GM19025 (cell line): ENCODE results near the gene SATL1.
"Not testable (repeated sequence)": the region's sequence is repeated elsewhere in the genome, so short reads cannot be mapped to it uniquely, and the experiment has no call there.

Experiments used
- ATAC-seq: cut with Tn5 transposase; IDR thresholded peaks from one replicate; pipeline ENCODE4 v1.9.1; 2021; ENCODE audit warnings: mild to moderate bottlenecking, low read depth, moderate library complexity; ENCODE audit not compliant: unreplicated experiment

Gene SATL1, protein sequence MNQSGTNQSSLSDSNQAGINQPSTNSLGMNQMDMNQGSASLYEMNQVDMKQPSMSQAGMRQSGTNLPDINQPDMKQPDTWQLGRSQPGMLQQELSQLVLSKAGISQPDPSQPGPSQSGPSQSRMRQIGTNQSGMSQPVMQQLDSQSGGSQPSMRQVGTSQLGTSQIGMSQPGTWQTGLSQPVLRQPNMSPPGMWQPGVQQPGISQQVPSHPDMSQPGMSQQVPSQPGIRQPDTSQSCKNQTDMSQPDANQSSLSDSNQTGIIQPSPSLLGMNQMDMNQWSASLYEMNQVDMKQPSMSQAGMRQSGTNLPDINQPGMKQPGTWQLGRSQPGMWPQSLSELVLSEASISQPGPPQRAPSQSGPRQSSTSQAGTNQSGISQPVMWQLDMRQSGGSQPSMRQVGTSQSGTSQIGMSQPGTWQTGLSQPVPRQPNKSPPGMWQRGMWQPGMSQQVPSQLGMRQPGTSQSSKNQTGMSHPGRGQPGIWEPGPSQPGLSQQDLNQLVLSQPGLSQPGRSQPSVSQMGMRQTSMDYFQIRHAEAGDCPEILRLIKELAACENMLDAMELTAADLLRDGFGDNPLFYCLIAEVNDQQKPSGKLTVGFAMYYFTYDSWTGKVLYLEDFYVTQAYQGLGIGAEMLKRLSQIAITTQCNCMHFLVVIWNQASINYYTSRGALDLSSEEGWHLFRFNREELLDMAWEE

GRCh38 chrX:85243761-85244449, at the start of gene SATL1, which contains the start of gene ZNF711:
TSS of gene SATL1 (minus strand) at chrX:85243779. CDS start at chrX:85108968, 134,811 bp downstream.
TSS of gene ZNF711 (plus strand) at chrX:85243991. CDS start at chrX:85247573, 3,582 bp downstream.
- ATAC-seq = peak; percentile 42

DNA sequence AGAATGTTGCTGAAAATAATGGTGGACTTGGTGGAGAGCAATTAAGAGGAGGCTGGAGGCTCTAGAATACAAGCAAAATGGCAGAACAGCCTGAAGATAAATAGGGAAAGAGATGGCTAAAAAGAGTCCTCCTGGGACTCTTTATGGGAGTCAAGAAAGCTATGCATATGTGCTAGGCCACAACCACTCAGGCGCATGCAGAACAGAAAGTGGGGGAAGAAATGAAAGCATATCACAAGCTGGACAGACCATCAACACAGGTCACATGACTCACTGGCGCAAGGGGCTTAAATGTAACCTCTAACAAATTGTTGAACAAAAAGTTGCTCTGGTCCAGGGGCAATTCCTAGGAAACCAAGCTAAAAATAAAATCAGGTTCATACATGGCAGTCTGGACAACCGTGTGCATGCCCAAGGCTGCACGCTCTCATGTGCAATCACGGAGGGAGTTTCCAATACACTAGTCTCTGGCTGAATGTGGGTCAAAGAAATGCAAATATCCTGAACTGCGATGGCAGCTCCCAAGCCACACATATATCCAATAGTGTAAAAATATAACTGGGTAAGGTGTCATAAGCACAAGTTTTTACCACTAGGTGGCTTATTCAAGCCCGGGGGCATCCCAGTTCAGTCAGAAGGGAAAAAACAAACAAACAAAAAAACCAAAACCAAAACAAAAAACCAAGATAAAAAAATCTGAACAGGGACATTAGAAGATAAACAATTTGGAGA, 45.6 kb upstream of the SATL1 start:
- no peak for ATAC-seq

- not testable (repeated sequence) for ATAC-seq
Observed at GRCh38 chrX:85285286-85285685, 41.7 kb upstream of the SATL1 start.

- ATAC-seq = peak; percentile 40
Observed at GRCh38 chrX:85244450-85245211, 1.1 kb upstream of the SATL1 start.

DNA sequence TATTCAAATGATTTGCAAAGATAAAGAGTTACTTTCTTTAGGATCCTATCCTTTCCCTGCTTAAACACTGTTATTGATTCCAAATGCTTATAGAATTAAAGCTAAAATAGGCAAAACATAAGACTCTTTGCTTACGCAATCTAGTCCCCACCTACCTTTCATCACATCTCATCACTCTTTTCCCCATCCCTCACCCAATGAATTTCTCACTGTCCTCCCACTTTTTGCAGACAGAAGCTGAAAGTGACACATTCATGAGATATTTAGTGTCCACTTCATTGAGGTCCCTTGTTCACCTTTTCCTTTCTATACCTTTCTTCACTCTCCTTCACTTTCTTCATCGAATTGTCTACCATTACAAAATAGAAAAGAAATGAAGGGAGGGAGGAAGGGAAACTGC, 424 bp downstream of the SATL1 start:
- ATAC-seq = no peak

DNA sequence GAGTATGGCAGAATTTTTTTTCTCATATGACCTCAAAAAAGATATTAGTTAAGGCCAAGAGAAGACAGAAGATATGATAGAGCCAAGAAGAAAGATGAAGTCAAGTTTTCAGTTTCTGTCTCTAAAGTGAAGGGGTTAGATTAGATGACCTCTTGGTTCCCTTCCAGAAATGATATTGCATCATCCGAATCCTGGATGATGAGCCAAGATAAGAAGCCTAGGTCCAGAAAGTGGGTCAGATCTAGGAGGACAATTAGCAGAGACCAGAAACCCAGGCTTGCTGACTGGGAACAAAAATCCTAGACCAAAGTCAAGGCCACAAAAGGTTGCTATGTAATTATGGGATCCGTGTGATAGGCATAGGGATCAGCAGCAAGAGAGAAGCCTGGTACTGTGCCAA, 20.2 kb downstream of the SATL1 start:
- no peak for ATAC-seq

- no peak for ATAC-seq
Observed at GRCh38 chrX:85221361-85221760, 22.2 kb downstream of the SATL1 start.

GRCh38 chrX:85215946-85216345, 27.6 kb downstream of the SATL1 start:
- ATAC-seq = no peak

GRCh38 chrX:85213792-85214530, 29.6 kb downstream of the SATL1 start:
- no peak for ATAC-seq

- no peak for ATAC-seq
Observed at GRCh38 chrX:85203461-85203970, 40.1 kb downstream of the SATL1 start.

- ATAC-seq = no peak
Observed at GRCh38 chrX:85196319-85196718, 47.3 kb downstream of the SATL1 start.

DNA sequence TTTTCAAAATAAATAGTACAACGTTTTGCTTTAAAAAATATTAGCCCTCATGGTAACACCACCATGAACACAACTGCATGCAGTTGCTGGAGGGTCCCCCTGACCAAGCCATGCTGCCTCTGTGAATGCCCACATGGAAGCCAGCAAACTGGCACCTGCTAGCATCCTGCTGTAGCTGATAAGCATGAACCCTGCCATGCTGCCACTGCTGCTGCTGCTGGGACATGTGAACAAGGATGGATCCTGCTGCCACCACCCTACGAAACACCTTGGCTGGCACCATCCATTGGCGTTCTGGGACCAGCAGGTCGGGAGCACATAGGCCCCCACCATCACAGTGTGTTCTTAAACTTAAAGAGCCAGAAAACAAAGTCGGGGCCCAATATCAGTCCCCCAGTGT, 83.9 kb downstream of the SATL1 start:
- ATAC-seq = no peak

- no peak for ATAC-seq
Observed at GRCh38 chrX:85140964-85141363, 102.6 kb downstream of the SATL1 start.

GRCh38 chrX:85139422-85139821, 104.2 kb downstream of the SATL1 start:
- no peak for ATAC-seq

DNA sequence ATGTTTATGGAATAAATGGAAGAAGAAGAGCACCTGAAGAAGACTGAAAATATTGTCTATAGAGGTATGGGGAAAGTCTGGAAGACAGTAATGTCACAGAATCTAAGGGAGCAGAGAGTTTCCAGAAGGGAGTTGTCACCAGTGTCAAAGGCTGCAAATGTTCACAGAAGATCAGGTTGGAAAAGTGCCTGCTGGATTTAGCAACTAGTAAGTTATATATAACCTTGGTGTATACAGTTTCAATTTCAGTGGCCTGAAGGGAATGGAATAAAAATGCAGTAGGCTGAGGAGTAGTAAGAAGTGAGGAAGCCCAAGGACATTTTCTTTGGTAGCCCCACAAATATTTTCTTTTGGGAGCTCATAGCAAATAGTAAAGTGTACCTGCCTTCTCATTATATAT, 107.2 kb downstream of the SATL1 start:
- ATAC-seq = no peak

- no peak for ATAC-seq
Observed at GRCh38 chrX:85115252-85115651, 128.3 kb downstream of the SATL1 start.

GRCh38 chrX:85114776-85115175, 128.8 kb downstream of the SATL1 start:
- no peak for ATAC-seq

DNA sequence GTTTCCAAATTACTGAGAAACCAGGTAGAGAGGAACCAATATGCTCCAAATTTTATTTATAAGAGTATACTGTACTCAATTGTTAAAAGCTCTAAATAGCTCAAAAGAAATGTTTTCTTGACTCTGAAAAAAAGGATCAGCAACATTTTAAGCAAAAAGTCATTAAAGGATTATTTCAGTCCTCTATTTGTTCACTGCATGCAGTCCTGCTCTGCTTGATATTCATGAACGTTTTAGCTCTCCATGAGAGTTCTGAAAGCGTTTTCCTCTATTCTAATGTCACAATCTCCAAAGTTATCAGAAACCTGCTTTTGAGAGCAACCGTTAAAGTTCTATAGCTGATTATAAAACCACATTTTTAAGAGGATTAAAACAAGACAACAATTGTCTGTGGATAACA, 129.4 kb downstream of the SATL1 start:
- no peak for ATAC-seq

DNA sequence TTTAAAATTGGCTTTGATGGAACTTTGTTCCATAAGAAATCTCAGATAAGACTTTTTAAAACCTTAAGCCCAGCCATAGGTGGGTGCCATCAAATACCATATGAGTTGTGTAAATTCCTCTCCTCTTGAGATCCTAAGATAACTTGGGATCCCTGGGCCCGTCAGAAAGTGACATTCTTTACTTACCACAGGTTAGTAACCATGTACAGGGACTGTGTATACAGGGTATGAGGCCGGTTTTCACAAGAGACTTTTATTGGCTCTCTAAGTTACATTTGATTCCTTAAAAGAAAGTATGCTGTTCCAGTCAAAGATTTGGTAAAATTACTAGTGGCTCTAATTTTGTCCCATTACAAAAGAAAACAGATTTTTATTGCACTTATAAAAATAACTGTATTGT, 129.8 kb downstream of the SATL1 start:
- ATAC-seq = no peak
